GM12878 (cell line): ENCODE data around the gene PHETA2. TPM values are rescaled to one million over a fixed set of nuclear protein-coding genes. Genes with fewer than 3 reads are reported as not detected.

Source experiments
- ATF7 ChIP-seq: fragments of 450-650 bp; IDR thresholded peaks from 2 replicates; pipeline ENCODE4 v1.6.1; 2016; ENCODE audit warnings: low read depth, mild to moderate bottlenecking
- BACH1 ChIP-seq: fragments of 450-650 bp; IDR thresholded peaks from 2 replicates; pipeline ENCODE4 v1.6.1; 2017; ENCODE audit warnings: mild to moderate bottlenecking, borderline replicate concordance
- CREB1 ChIP-seq: IDR thresholded peaks from 2 replicates; pipeline ENCODE4 v1.6.1; 2012; ENCODE audit warnings: low read depth, mild to moderate bottlenecking, inconsistent platforms
- DPF2 ChIP-seq: fragments of 450-650 bp; IDR thresholded peaks from 2 replicates; pipeline ENCODE4 v1.6.1; 2017; ENCODE audit warnings: mild to moderate bottlenecking
- E2F4 ChIP-seq: IDR thresholded peaks from 2 replicates; pipeline ENCODE4 v1.6.1; 2012; ENCODE audit warnings: low read depth, low read length, improper control_type of control experiment
- FOXK2 ChIP-seq: fragments of 450-650 bp; IDR thresholded peaks from 2 replicates; pipeline ENCODE4 v1.6.1; 2017; ENCODE audit warnings: mild to moderate bottlenecking, moderate library complexity
- HSF1 ChIP-seq: fragments of 150-350 bp; IDR thresholded peaks from 2 replicates; pipeline ENCODE4 v1.6.1; 2014; ENCODE audit warnings: mild to moderate bottlenecking, low read depth, low read length
- JUND ChIP-seq: IDR thresholded peaks from 2 replicates; pipeline ENCODE4 v1.6.1; 2012; ENCODE audit warnings: low read depth, mild to moderate bottlenecking, low read length, improper control_type of control experiment, moderate library complexity
- NFYB ChIP-seq: IDR thresholded peaks from 2 replicates; pipeline ENCODE4 v1.6.1; 2011; ENCODE audit warnings: low read depth, mild to moderate bottlenecking, low read length, improper control_type of control experiment, moderate library complexity; ENCODE audit not compliant: insufficient read depth
- NRF1 ChIP-seq: conservative IDR thresholded peaks from 2 replicates; pipeline ENCODE4 v1.6.1; 2011; ENCODE audit warnings: mild to moderate bottlenecking, low read depth, low read length, improper control_type of control experiment
- PKNOX1 ChIP-seq: fragments of 450-650 bp; IDR thresholded peaks from 2 replicates; pipeline ENCODE4 v1.6.1; 2016; ENCODE audit warnings: mild to moderate bottlenecking
- PRDM15 ChIP-seq: fragments of 450-650 bp; formaldehyde crosslinking; IDR thresholded peaks from 2 replicates; pipeline ENCODE4 v1.4.0; 2020; ENCODE audit warnings: mild to moderate bottlenecking, moderate library complexity
- RAD21 ChIP-seq: IDR thresholded peaks from 2 replicates; pipeline ENCODE4 v1.6.1; 2011; ENCODE audit warnings: mild to moderate bottlenecking, low read depth, low read length, moderate library complexity; ENCODE audit not compliant: insufficient read depth
- SMAD5 ChIP-seq: IDR thresholded peaks from 2 replicates; pipeline ENCODE4 v1.6.1; 2016; ENCODE audit warnings: antibody characterized with exemption, low read depth
- SPI1 ChIP-seq: IDR thresholded peaks from 2 replicates; pipeline ENCODE4 v1.6.1; 2011; ENCODE audit warnings: low read depth, mild to moderate bottlenecking, low read length, moderate library complexity, borderline replicate concordance; ENCODE audit not compliant: insufficient read depth
- YY1 ChIP-seq: IDR thresholded peaks from 2 replicates; pipeline ENCODE4 v1.6.1; 2011; ENCODE audit warnings: low read depth, mild to moderate bottlenecking, low read length
- ZNF274 ChIP-seq: IDR thresholded peaks from one replicate; pipeline ENCODE4 v1.8.0; 2011; ENCODE audit not compliant: insufficient read length, insufficient read depth
- polyA plus RNA-seq, 11 experiments: library from polyadenylated mRNA; depleted of rRNA in 4 of 11; unstranded in 6 of 11; stranded (reverse) in 5 of 11; fragments of >200 nt; fragmentation: Nextera tagmentation in 4 of 11; fragmentation: Illumina TruSeq in 1 of 11; extraction: Ambion mirVana in 4 of 11; extraction: Trizol in 1 of 11; gene quantifications; 1 replicate in 1 of 11; 2 replicates in 10 of 11; pipeline versions ENCODE4 v1.2.1 to v1.2.3, GENCODE V29; 2011 to 2016; ENCODE audit warnings: inconsistent platforms in 2 of 11, missing spikeins in 2 of 11, low read depth in 1 of 11
- total RNA-seq, 4 experiments: library from RNA; depleted of rRNA in 3 of 4; stranded (reverse); fragments of >200 nt in 3 of 4; fragmentation: Illumina TruSeq in 1 of 4; extraction: Trizol in 1 of 4; gene quantifications; 2 replicates each; pipeline versions ENCODE4 v1.2.1 to v1.2.3, GENCODE V29; 2013 to 2021
- TF ChIP-seq, protein P1 (sequence below): IDR thresholded peaks from 2 replicates; pipeline ENCODE4 v1.6.1; 2011; ENCODE audit warnings: borderline replicate concordance, low read depth, mild to moderate bottlenecking, moderate library complexity, mixed read lengths, low read length; ENCODE audit not compliant: insufficient read depth; ENCODE audit errors: extremely low read length
- TF ChIP-seq, protein P2 (sequence below): IDR thresholded peaks from 2 replicates; pipeline ENCODE4 v1.6.1; 2011; ENCODE audit warnings: mild to moderate bottlenecking, low read depth, low read length, moderate library complexity; ENCODE audit not compliant: insufficient replicate concordance

PHETA2 gene
- total and polyA plus RNA-seq, 10 of the 15 experiments (the other 5 are each of a cell fraction or from before 2014, with no cell fraction given): 0.03 to 3.2 (median 1.7) TPM

- TF ChIP-seq PKNOX1 (peak; percentile 92), PRDM15 (CRISPR knock-in tag) (no peak), YY1 (peak; percentile 96), NFYB (peak; percentile 73; the same call in 1 of the 2 replicates), ZNF274 (no peak), SMAD5 (peak; percentile 77; the same call in 1 of the 2 replicates), CREB1 (peak; percentile 71), ATF7 (peak; percentile 22; the same call in 1 of the 2 replicates), HSF1 (0 out of 2 replicates have a peak, but pooled peaks have one; percentile 48), SPI1 (no peak), DPF2 (peak; percentile 74), E2F4 (no peak), FOXK2 (0 out of 2 replicates have a peak, but pooled peaks have one; percentile 51), BACH1 (peak; percentile 66), JUND (peak; percentile 48; the same call in 1 of the 2 replicates), RAD21 (peak; percentile 84), NRF1 (peak; percentile 98)
- TF ChIP-seq, protein P1, sequence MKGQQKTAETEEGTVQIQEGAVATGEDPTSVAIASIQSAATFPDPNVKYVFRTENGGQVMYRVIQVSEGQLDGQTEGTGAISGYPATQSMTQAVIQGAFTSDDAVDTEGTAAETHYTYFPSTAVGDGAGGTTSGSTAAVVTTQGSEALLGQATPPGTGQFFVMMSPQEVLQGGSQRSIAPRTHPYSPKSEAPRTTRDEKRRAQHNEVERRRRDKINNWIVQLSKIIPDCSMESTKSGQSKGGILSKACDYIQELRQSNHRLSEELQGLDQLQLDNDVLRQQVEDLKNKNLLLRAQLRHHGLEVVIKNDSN: no peak
- TF ChIP-seq, protein P2, sequence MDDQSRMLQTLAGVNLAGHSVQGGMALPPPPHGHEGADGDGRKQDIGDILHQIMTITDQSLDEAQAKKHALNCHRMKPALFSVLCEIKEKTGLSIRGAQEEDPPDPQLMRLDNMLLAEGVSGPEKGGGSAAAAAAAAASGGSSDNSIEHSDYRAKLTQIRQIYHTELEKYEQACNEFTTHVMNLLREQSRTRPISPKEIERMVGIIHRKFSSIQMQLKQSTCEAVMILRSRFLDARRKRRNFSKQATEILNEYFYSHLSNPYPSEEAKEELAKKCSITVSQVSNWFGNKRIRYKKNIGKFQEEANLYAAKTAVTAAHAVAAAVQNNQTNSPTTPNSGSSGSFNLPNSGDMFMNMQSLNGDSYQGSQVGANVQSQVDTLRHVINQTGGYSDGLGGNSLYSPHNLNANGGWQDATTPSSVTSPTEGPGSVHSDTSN: peak; percentile 53
Observed at GRCh38 chr22:42090596-42091454, 16.8 kb downstream of the PHETA2 start, which contains the start of gene NDUFA6 (continued).
